Activated T-cell treated with anti-CD3 and anti-CD28 coated beads for 4 hours (primary cell): Measurements from ENCODE around the gene GPX7.
"Not testable (repeated sequence)": the region's sequence is repeated elsewhere in the genome, so short reads cannot be mapped to it uniquely, and the experiment has no call there.

Experiments
- DNase-seq: peaks from one replicate; pipeline ENCODE4 v3.0.0-alpha.2; 2020

Gene GPX7

GRCh38 chr1:52601991-52602855, at the start of gene GPX7:
TSS of gene GPX7 (plus strand) at chr1:52602371. CDS start at chr1:52602410, 39 bp downstream.
- DNase-seq: peak; percentile 38

- peak; percentile 55 for DNase-seq
These were observed 49.4 kb upstream of the GPX7 start, which contains the start of gene TUT4 for GRCh38 chr1:52552505-52553361. TSS of gene TUT4 (minus strand) at chr1:52553092. CDS start at chr1:52526280, 26,812 bp downstream.

DNA sequence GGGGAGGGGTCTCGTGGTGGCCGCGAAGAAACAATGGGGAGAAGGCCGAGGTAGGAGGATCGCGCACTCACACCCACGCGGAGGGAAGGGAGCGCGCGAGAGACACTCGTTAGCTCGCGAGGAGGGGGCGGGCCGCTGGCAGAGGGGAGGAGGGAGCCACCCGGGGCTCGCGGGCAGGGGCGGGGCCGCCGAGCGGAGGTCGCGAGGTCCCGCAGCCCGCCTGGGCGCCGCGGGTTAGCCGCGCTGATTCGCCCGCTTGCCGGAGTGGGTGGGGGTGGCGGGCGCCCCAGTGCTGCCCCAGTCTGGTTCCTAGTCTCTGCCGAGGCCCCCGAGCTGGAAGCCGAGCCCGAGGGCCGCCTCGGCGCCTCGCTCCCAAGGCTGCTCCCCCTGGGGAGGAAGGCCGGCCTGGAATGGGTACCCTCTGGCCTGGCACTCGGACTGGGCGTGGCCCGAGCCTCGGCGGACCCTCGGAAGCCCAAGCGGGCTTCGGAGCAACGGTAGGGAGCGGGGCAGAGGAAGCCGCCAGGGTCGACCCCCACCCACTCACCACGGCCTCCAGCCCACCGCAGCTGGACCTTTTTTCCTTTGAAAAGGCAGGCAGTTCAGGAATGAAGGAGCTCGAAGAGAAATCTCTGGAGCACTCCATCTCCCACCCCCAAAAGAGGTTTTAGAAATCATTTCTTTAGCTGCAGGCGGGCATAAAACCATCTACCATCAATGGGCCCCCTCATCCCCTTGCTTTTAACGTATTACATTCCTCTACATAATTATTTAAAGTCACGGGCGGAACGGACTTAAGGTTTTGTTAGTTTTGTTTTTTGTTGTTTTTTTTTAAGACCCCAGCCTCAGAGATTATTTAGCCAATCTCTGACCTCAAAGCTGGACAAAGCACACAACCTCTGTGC, 48.6 kb upstream of the GPX7 start:
- DNase-seq: peak; percentile 85

GRCh38 chr1:52554267-52554640, 47.9 kb upstream of the GPX7 start:
- no peak for DNase-seq

GRCh38 chr1:52554756-52555155, 47.4 kb upstream of the GPX7 start:
- no peak for DNase-seq

GRCh38 chr1:52556641-52557360, 45.4 kb upstream of the GPX7 start:
- DNase-seq: no peak

DNA sequence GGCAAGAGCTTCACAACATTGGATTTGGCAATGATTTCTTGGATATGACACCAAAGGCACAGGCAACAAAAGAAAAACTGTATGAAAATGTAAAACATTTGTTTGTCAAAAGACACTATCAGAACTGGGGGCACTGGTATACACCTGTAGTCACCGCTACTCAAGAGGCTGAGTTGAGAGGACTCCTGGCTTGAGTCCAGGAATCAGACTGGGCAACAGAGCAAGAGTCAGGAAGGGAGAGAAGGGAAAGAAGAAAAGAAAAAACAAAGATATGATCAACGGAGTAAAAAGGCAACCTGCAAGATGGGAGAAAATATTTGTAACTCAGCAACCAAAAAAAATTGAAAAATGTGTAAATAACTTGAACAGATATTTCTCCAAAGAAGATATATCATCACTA, 43.2 kb upstream of the GPX7 start:
- DNase-seq: no peak

GRCh38 chr1:52559875-52560274, 42.3 kb upstream of the GPX7 start:
- no peak for DNase-seq

DNA sequence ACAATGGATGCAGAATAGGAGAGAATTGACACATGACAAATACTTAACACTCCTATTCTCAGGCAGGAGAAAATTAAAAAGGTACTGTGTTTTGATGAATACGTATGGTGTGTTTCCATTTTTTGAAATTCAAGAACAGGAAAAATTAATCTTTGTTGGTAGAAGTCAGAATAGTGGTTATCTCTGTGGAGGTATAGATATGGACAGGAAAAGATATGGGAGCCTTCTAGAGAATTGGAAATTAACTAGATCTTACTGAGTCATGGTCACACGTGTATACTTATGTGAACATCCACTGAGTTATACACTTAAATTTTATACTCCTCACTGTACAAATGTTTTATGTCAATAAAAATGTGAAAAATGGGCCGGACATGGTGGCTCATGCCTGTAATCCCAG, 39.4 kb upstream of the GPX7 start:
- no peak for DNase-seq

- no peak for DNase-seq
These were observed 34.2 kb upstream of the GPX7 start for GRCh38 chr1:52567943-52568342.

- DNase-seq: no peak
These were observed 32.5 kb upstream of the GPX7 start for GRCh38 chr1:52569449-52570210.

- no peak for DNase-seq
These were observed 30.4 kb upstream of the GPX7 start for GRCh38 chr1:52571783-52572182.

GRCh38 chr1:52572387-52572786, 29.8 kb upstream of the GPX7 start:
- DNase-seq: no peak

DNA sequence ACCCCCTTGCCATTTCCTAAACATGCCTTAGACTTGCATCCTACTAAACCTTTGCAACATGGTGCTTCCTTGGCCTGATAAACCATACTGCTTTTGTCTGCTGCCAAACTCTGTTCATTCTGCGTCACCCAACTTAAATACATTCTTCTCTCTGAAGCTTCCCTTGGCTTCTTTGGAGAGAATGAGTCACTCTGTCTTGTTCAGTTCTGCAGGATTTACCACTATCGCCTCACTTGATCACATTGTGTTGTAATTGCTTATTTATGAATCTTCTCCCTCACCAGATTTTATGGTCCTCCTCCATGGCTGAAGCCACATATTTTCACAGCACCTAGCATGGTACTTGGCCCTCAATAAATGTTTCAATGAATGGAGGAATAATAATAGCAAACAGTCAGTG, 27.6 kb upstream of the GPX7 start:
- DNase-seq: no peak

DNA sequence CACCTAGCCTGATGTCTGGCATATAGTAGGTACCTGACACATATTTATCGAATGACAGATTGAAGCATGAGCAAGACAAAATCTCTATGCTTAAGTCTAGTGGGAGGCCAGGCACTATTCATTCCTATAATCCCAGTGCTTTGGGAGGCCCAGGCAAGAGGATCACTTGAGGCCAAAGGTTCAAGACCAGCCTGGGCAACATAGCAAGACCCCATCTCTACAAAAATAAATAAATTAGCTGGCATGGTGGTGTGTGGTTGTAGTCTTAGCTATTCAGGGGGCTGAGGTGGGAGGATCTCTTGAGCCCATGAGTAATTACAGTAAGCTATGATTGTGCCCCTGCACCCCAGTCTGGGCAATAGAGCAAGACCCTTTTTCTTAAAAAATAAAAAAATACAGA, 26.1 kb upstream of the GPX7 start:
- DNase-seq: no peak

DNA sequence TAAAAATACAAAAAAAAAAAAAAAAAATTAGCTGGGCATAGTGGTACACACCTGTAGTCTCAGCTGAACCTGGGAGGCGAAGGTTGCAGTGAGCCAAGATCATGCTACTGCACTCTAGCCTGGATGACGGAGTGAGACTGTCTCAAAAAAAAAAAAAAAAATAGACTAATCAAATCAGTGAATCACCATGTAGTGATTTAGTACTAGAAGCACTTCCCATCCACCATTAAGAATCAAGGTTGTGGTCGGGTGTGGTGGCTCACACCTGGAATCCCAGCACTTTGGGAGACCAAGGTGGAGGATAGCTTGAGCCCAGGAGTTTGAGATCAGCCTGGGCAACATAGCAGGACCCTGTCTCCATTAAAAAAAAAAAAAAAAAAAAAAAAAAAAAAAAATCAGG, 24.1 kb upstream of the GPX7 start:
- DNase-seq: not testable (repeated sequence)

DNA sequence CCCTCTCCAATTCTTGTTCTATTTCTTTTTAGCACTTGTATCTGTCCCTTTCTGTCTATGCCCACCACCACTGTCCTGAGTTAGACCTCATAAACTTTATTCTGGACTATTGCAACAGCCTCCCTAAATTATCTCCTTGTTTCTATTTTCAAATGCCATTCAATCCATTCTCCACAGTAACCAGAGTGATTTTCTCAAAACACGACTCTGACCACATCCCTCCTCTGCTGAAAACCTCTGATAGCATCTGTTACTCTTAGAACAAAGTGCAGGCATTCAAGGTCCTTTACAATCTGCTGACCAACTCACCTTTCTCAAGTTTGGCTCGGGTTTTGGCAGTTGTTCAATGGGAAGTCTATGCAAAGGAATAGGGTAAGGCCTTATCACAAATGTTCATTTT, 22.8 kb upstream of the GPX7 start:
- no peak for DNase-seq

DNA sequence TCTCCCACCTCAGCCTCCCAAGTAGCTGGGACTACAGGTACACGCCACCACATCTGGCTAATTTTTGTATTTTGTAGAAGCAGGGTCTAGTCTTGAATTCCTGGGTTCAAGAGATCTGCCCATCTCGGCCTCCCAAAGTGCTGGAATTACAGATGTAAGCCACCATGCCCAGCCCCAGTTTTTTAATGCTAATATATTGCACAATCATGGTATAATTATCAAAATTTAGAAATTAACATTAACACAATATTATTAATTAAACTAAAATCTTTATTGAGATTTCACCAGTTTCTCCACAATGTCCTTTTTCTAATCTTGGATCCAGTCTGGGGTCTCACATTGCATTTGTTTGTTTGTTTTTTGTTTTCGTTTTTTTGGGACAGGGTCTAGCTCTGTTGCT, 21.9 kb upstream of the GPX7 start:
- DNase-seq: no peak

- DNase-seq: no peak
These were observed 20.0 kb upstream of the GPX7 start for GRCh38 chr1:52582116-52582696.

GRCh38 chr1:52585474-52585873, 16.7 kb upstream of the GPX7 start:
- no peak for DNase-seq

DNA sequence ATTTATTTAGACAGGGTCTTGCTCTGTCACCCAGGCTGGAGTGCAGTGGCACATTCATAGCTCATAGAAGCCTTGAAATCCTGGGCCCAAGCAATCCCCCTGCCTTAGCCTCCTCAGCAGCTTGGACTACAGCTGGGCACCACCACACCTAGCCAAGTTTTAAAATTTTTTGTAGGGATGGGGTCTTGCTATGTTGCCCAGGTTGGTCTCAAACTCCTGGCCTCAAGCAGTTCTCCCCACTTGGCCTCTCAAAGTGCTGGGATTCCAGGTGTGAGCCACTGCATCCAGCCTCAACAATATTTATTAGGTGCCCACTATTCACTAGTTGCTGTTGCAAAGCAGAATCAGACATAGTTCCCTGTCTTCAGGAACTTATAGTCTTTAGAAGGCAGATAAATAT, 14.1 kb upstream of the GPX7 start:
- DNase-seq: no peak
